ENCODE results near the gene MAN2A2.
A peak's percentile ranks its signal among the peaks of the same experiment; 100 is the strongest.

The MAN2A2 gene

GRCh38 chr15:90947577-90948357, 44.7 kb downstream of the MAN2A2 start:
- no peak overlapping the region for H3K4me3 Mint-ChIP-seq
- H3K27me3 Mint-ChIP-seq = no peaks in the 10 kb centered on the region
- no peak overlapping the region for H3K27ac Mint-ChIP-seq
- H3K9me3 Mint-ChIP-seq = no peaks in the 10 kb centered on the region
- peaks cover 70% of the 10 kb centered on the region for H3K36me3 Mint-ChIP-seq
- H3K4me1 Mint-ChIP-seq = no peaks in the 10 kb centered on the region
- no peak for ATAC-seq

- peaks cover 73% of the 10 kb centered on the region for H3K36me3 Mint-ChIP-seq
- no peak overlapping the region for H3K4me3 Mint-ChIP-seq
- no peaks in the 10 kb centered on the region for H3K9me3 Mint-ChIP-seq
- H3K4me1 Mint-ChIP-seq = no peaks in the 10 kb centered on the region
- no peak overlapping the region for H3K27ac Mint-ChIP-seq
- no peak for ATAC-seq
- no peaks in the 10 kb centered on the region for H3K27me3 Mint-ChIP-seq
These were observed 45.4 kb downstream of the MAN2A2 start for GRCh38 chr15:90948506-90948905.

GRCh38 chr15:90949979-90950675, 47.0 kb downstream of the MAN2A2 start:
- no peaks in the 10 kb centered on the region for H3K27me3 Mint-ChIP-seq
- H3K36me3 Mint-ChIP-seq = peaks cover 68% of the 10 kb centered on the region
- no peak overlapping the region for H3K4me3 Mint-ChIP-seq
- peaks cover 10% of the 10 kb centered on the region for H3K4me1 Mint-ChIP-seq
- H3K27ac Mint-ChIP-seq = no peak overlapping the region
- no peaks in the 10 kb centered on the region for H3K9me3 Mint-ChIP-seq
- ATAC-seq = no peak

GRCh38 chr15:90950676-90951075, 47.6 kb downstream of the MAN2A2 start:
- H3K36me3 Mint-ChIP-seq = peaks cover 68% of the 10 kb centered on the region
- H3K4me1 Mint-ChIP-seq = peaks cover 13% of the 10 kb centered on the region
- no peak overlapping the region for H3K27ac Mint-ChIP-seq
- H3K4me3 Mint-ChIP-seq = no peak overlapping the region
- no peaks in the 10 kb centered on the region for H3K27me3 Mint-ChIP-seq
- H3K9me3 Mint-ChIP-seq = no peaks in the 10 kb centered on the region
- ATAC-seq = no peak

GRCh38 chr15:90952901-90953677, 50.0 kb downstream of the MAN2A2 start:
- peaks cover 25% of the 10 kb centered on the region for H3K4me1 Mint-ChIP-seq
- H3K4me3 Mint-ChIP-seq = no peak overlapping the region
- no peaks in the 10 kb centered on the region for H3K9me3 Mint-ChIP-seq
- peaks cover 46% of the 10 kb centered on the region for H3K36me3 Mint-ChIP-seq
- no peak overlapping the region for H3K27ac Mint-ChIP-seq
- no peaks in the 10 kb centered on the region for H3K27me3 Mint-ChIP-seq
- ATAC-seq = no peak

- peaks cover 25% of the 10 kb centered on the region for H3K4me1 Mint-ChIP-seq
- H3K4me3 Mint-ChIP-seq = peak overlapping the region; percentile 89
- no peak for ATAC-seq
- peak overlapping the region; percentile 97 for H3K27ac Mint-ChIP-seq
- H3K9me3 Mint-ChIP-seq = no peaks in the 10 kb centered on the region
- peaks cover 36% of the 10 kb centered on the region for H3K36me3 Mint-ChIP-seq
- H3K27me3 Mint-ChIP-seq = no peaks in the 10 kb centered on the region
These were observed 51.0 kb downstream of the MAN2A2 start for GRCh38 chr15:90953947-90954711.

- peaks cover 25% of the 10 kb centered on the region for H3K4me1 Mint-ChIP-seq
- H3K27ac Mint-ChIP-seq = peak within 1 kb of the TSS; percentile 97
- H3K9me3 Mint-ChIP-seq = no peaks in the 10 kb centered on the region
- peak within 1 kb of the TSS; percentile 89 for H3K4me3 Mint-ChIP-seq
- peaks cover 34% of the 10 kb centered on the region for H3K36me3 Mint-ChIP-seq
- H3K27me3 Mint-ChIP-seq = no peaks in the 10 kb centered on the region
- ATAC-seq = peak; percentile 97
These were observed 51.9 kb downstream of the MAN2A2 start, which contains the start of gene RCCD1 for GRCh38 chr15:90954712-90955623. Gene RCCD1, plus strand, starts transcription at chr15:90954884. Its CDS starts 1,851 bp downstream, at chr15:90956735.

- no peak for ATAC-seq
- H3K9me3 Mint-ChIP-seq = no peaks in the 10 kb centered on the region
These were observed 52.6 kb downstream of the MAN2A2 start for GRCh38 chr15:90955624-90956273.

GRCh38 chr15:90956274-90957030, 53.4 kb downstream of the MAN2A2 start:
- Mint-ChIP-seq H3K4me3 (peak overlapping the region; percentile 61), H3K36me3 (peaks cover 40% of the 10 kb centered on the region), H3K9me3 (no peaks in the 10 kb centered on the region), H3K4me1 (peaks cover 25% of the 10 kb centered on the region), H3K27me3 (no peaks in the 10 kb centered on the region), H3K27ac (no peak overlapping the region)
- peak; percentile 44 for ATAC-seq

More at GRCh38 chr15:90955624-90956273, 52.6 kb downstream of the MAN2A2 start:
- Mint-ChIP-seq H3K27me3 (no peaks in the 10 kb centered on the region), H3K4me3 (peak overlapping the region; percentile 89), H3K4me1 (peaks cover 25% of the 10 kb centered on the region), H3K27ac (peak overlapping the region; percentile 97), H3K36me3 (peaks cover 37% of the 10 kb centered on the region)

GRCh38 chr15:90957031-90957790, 54.1 kb downstream of the MAN2A2 start:
- Mint-ChIP-seq H3K4me1 (peaks cover 25% of the 10 kb centered on the region), H3K27me3 (no peaks in the 10 kb centered on the region), H3K4me3 (peak overlapping the region; percentile 66), H3K27ac (no peak overlapping the region), H3K9me3 (no peaks in the 10 kb centered on the region), H3K36me3 (peaks cover 40% of the 10 kb centered on the region)
- ATAC-seq = no peak

- peaks cover 25% of the 10 kb centered on the region for H3K4me1 Mint-ChIP-seq
- peaks cover 38% of the 10 kb centered on the region for H3K36me3 Mint-ChIP-seq
- peak overlapping the region; percentile 66 for H3K4me3 Mint-ChIP-seq
- no peak overlapping the region for H3K27ac Mint-ChIP-seq
- H3K9me3 Mint-ChIP-seq = no peaks in the 10 kb centered on the region
- no peaks in the 10 kb centered on the region for H3K27me3 Mint-ChIP-seq
- no peak for ATAC-seq
These were observed 54.7 kb downstream of the MAN2A2 start for GRCh38 chr15:90957791-90958190.

GRCh38 chr15:90959028-90959595, 56.0 kb downstream of the MAN2A2 start:
- H3K4me1 Mint-ChIP-seq = peaks cover 24% of the 10 kb centered on the region

More at GRCh38 chr15:90959028-90959595, 56.0 kb downstream of the MAN2A2 start:
- H3K27me3 Mint-ChIP-seq = no peaks in the 10 kb centered on the region
- no peaks in the 10 kb centered on the region for H3K9me3 Mint-ChIP-seq
- H3K4me3 Mint-ChIP-seq = no peak overlapping the region
- no peak overlapping the region for H3K27ac Mint-ChIP-seq
- peaks cover 37% of the 10 kb centered on the region for H3K36me3 Mint-ChIP-seq
- no peak for ATAC-seq

Data from stimulated activated memory B cell treated with anti-CD40 and anti-IgM and Interleukin-4, amounts not matched to agents 10 μg/mL and 1 μg/mL and 100 μg/mL, for 72 hours (primary cell).